Superior temporal gyrus (tissue), 1 donor: Measurements from ENCODE around the gene TUBB1.
A peak's percentile ranks its signal among the peaks of the same experiment; 100 is the strongest.
"Not testable (repeated sequence)": the region's sequence is repeated elsewhere in the genome, so short reads cannot be mapped to it uniquely, and the experiment has no call there.

ENCODE experiments used
- DNase-seq: peaks from one replicate; pipeline ENCODE4 v3.0.0-alpha.2; 2016; ENCODE audit errors: extremely low spot score

TUBB1 gene

GRCh38 chr20:59020938-59021551 is 1.8 kb downstream of the TUBB1 start:
- DNase-seq = no peak

GRCh38 chr20:59022754-59023153 is 3.5 kb downstream of the TUBB1 start:
- DNase-seq = no peak

GRCh38 chr20:59023616-59024015 is 4.4 kb downstream of the TUBB1 start:
- DNase-seq = no peak

- no peak for DNase-seq
These were observed 4.9 kb downstream of the TUBB1 start for GRCh38 chr20:59024111-59024530.

GRCh38 chr20:59025086-59025485 is 5.9 kb downstream of the TUBB1 start:
- DNase-seq = no peak

GRCh38 chr20:59025511-59025910 is 6.3 kb downstream of the TUBB1 start:
- DNase-seq = no peak

- DNase-seq = no peak
These were observed 7.9 kb downstream of the TUBB1 start for GRCh38 chr20:59026904-59027740.

- DNase-seq = no peak
These were observed 8.6 kb downstream of the TUBB1 start for GRCh38 chr20:59027741-59028320.

- DNase-seq = no peak
These were observed 9.6 kb downstream of the TUBB1 start for GRCh38 chr20:59028812-59029211.

GRCh38 chr20:59030911-59031563 is 11.8 kb downstream of the TUBB1 start:
- no peak for DNase-seq

- DNase-seq = no peak
These were observed 12.4 kb downstream of the TUBB1 start for GRCh38 chr20:59031564-59032022.

- peak; percentile 95 for DNase-seq
These were observed 12.9 kb downstream of the TUBB1 start, which contains the start of gene ATP5F1E for GRCh38 chr20:59032023-59032712. ATP5F1E (minus strand) TSS chr20:59032335; CDS start chr20:59032251, 84 bp downstream.

GRCh38 chr20:59032713-59033059 is 13.5 kb downstream of the TUBB1 start:
- DNase-seq = no peak

GRCh38 chr20:59033093-59033492 is 13.9 kb downstream of the TUBB1 start:
- DNase-seq = no peak

GRCh38 chr20:59033616-59034165 is 14.5 kb downstream of the TUBB1 start:
- no peak for DNase-seq

- DNase-seq = no peak
These were observed 16.2 kb downstream of the TUBB1 start for GRCh38 chr20:59035381-59035780.

GRCh38 chr20:59037386-59037785 is 18.2 kb downstream of the TUBB1 start:
- no peak for DNase-seq

- DNase-seq = peak; percentile 15
These were observed 20.0 kb downstream of the TUBB1 start for GRCh38 chr20:59039233-59039632.

- DNase-seq = no peak
These were observed 21.4 kb downstream of the TUBB1 start for GRCh38 chr20:59040667-59041066.

- not testable (repeated sequence) for DNase-seq
These were observed 22.3 kb downstream of the TUBB1 start for GRCh38 chr20:59041487-59041886.

GRCh38 chr20:59042151-59042795 is 23.0 kb downstream of the TUBB1 start, which contains the start of gene PRELID3B:
PRELID3B (minus strand) TSS chr20:59042786; CDS start chr20:59042730, 56 bp downstream.
- no peak for DNase-seq
